Hepatocyte (in vitro differentiated cells): ENCODE measurements around the gene ZGPAT. TPM values are rescaled to one million over a fixed set of nuclear protein-coding genes. Genes with fewer than 3 reads are reported as not detected.

Experiments
- DNase-seq: peaks from one replicate; pipeline ENCODE4 v3.0.0-alpha.2; 2016; ENCODE audit warnings: low spot score
- H2AFZ ChIP-seq: fragments of 200-600 bp; sonication (generic); 2 replicates; pipeline ENCODE4 v1.6.0; 2016; ENCODE audit warnings: antibody characterized with exemption, mild to moderate bottlenecking
- H3K27ac ChIP-seq: fragments of 200-600 bp; sonication (generic); 2 replicates; pipeline ENCODE4 v1.5.1; 2016; ENCODE audit warnings: mild to moderate bottlenecking
- H3K27me3 ChIP-seq: fragments of 200-600 bp; sonication (generic); 2 replicates; pipeline ENCODE4 v1.6.1; 2016
- H3K36me3 ChIP-seq: fragments of 200-600 bp; sonication (generic); replicated peaks from 2 replicates; pipeline ENCODE4 v1.5.1; 2016; ENCODE audit warnings: low read depth; ENCODE audit not compliant: insufficient read depth
- H3K4me1 ChIP-seq: fragments of 200-600 bp; sonication (generic); 2 replicates; pipeline ENCODE4 v1.5.1; 2016; ENCODE audit warnings: mild to moderate bottlenecking, moderate library complexity; ENCODE audit not compliant: insufficient read depth
- H3K4me2 ChIP-seq: fragments of 200-600 bp; sonication (generic); 2 replicates; pipeline ENCODE4 v1.6.0; 2016
- H3K4me3 ChIP-seq: fragments of 200-600 bp; sonication (generic); 2 replicates; pipeline ENCODE4 v1.5.1; 2016; ENCODE audit warnings: mild to moderate bottlenecking
- H3K79me2 ChIP-seq: fragments of 200-600 bp; sonication (generic); 2 replicates; pipeline ENCODE4 v1.6.0; 2017; ENCODE audit warnings: mild to moderate bottlenecking
- H3K9me2 ChIP-seq: fragments of 200-600 bp; sonication (generic); replicated peaks from 2 replicates; pipeline ENCODE4 v1.6.0; 2017; ENCODE audit warnings: mild to moderate bottlenecking; ENCODE audit not compliant: insufficient read depth
- H3K9me3 ChIP-seq: fragments of 200-600 bp; sonication (generic); 2 replicates; pipeline ENCODE4 v1.5.1; 2016; ENCODE audit warnings: low read depth, mild to moderate bottlenecking
- H4K20me1 ChIP-seq: fragments of 200-600 bp; sonication (generic); 2 replicates; pipeline ENCODE4 v1.6.0; 2016; ENCODE audit warnings: mild to moderate bottlenecking; ENCODE audit not compliant: insufficient read depth, poor library complexity, severe bottlenecking
- EZH2 ChIP-seq: fragments of 200-600 bp; sonication (generic); IDR thresholded peaks from 2 replicates; pipeline ENCODE4 v1.6.1; 2016; ENCODE audit warnings: antibody characterized with exemption, mild to moderate bottlenecking, borderline replicate concordance
- EZH2phosphoT487 ChIP-seq: fragments of 200-600 bp; sonication (generic); IDR thresholded peaks from one replicate; pipeline ENCODE4 v1.6.1; 2018; ENCODE audit warnings: antibody characterized with exemption, mild to moderate bottlenecking, low read depth, moderate library complexity; ENCODE audit not compliant: unreplicated experiment, severe bottlenecking
- WGBS: methylation state at CpG from one replicate; pipeline ENCODE4 v1.1.6; 2016; ENCODE audit warnings: low lambda C conversion rate; ENCODE audit errors: missing lambda C conversion rate; 5-methylcytosine and 5-hydroxymethylcytosine counted together
- polyA plus RNA-seq: library from polyadenylated mRNA; unstranded; fragments of >200 nt; fragmentation: Nextera tagmentation; extraction: Ambion mirVana; gene quantifications from 2 replicates; pipeline ENCODE4 v1.2.1, GENCODE V29; 2016
- total RNA-seq: library from RNA; depleted of rRNA; stranded (reverse); fragments of >200 nt; gene quantifications from 2 replicates; pipeline ENCODE4 v1.2.3, GENCODE V29; 2014
- TF ChIP-seq, protein P1 (sequence below): fragments of 200-600 bp; sonication (generic); IDR thresholded peaks from 2 replicates; pipeline ENCODE4 v1.5.1; 2016; ENCODE audit warnings: antibody characterized with exemption, mild to moderate bottlenecking; ENCODE audit not compliant: poor library complexity

Gene ZGPAT
- total and polyA plus RNA-seq, 2 experiments from 2014 or later: 18.6 to 41.7 TPM

DNA sequence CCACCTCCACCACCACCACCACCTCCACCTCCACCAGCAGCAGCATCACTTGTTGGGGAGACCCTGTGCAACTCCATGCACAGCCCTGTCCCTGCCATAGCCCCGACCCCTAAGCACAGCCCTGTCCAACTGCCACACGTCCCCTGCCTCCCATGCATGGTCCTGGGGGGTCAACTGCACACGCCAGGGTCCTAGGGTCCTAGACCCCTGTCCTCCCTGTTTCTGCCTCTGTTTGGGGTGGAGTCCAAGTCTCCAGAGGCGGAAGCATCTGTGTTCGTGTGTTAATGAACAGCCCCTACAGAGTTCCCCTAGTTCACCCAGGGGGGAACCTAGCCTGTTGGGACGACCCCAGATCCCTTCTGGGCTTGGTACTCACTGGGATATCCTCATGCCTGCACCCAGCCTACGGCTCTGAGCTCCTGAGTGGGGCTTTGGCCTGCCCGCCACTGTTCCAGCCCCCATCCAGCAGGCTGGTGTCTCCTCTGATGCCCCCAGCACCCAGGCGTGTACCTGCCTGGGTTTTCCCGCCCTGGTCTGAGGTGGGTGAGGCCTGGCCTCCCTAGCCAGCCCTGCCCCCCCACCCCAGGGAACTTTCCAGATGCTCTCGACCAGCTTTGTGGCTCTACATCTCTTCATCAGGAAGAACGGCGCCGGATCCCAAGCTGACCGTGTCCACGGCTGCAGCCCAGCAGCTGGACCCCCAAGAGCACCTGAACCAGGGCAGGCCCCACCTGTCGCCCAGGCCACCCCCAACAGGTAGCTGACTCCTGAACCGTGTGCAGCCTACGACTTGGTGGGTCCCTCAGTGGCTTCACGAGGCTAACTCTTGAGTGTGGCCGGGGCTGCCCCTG lies 13.9 kb upstream of the ZGPAT start:
- H2AFZ ChIP-seq: no peak overlapping the region
- H3K36me3 ChIP-seq: no peaks in the 10 kb centered on the region
- no peak overlapping the region for H3K4me2 ChIP-seq
- H3K4me1 ChIP-seq: peaks cover 10% of the 10 kb centered on the region
- no peaks in the 10 kb centered on the region for H3K79me2 ChIP-seq
- H3K4me3 ChIP-seq: no peak overlapping the region
- no peak for TF ChIP-seq EZH2phosphoT487
- H3K27ac ChIP-seq: no peak overlapping the region
- 97% methylated on average over 21 of the region's 21 CpGs for WGBS
- H3K9me3 ChIP-seq: no peaks in the 10 kb centered on the region
- H4K20me1 ChIP-seq: no peaks in the 10 kb centered on the region
- DNase-seq: no peak
- no peaks in the 10 kb centered on the region for H3K27me3 ChIP-seq
- H3K9me2 ChIP-seq: no peaks in the 10 kb centered on the region

DNA sequence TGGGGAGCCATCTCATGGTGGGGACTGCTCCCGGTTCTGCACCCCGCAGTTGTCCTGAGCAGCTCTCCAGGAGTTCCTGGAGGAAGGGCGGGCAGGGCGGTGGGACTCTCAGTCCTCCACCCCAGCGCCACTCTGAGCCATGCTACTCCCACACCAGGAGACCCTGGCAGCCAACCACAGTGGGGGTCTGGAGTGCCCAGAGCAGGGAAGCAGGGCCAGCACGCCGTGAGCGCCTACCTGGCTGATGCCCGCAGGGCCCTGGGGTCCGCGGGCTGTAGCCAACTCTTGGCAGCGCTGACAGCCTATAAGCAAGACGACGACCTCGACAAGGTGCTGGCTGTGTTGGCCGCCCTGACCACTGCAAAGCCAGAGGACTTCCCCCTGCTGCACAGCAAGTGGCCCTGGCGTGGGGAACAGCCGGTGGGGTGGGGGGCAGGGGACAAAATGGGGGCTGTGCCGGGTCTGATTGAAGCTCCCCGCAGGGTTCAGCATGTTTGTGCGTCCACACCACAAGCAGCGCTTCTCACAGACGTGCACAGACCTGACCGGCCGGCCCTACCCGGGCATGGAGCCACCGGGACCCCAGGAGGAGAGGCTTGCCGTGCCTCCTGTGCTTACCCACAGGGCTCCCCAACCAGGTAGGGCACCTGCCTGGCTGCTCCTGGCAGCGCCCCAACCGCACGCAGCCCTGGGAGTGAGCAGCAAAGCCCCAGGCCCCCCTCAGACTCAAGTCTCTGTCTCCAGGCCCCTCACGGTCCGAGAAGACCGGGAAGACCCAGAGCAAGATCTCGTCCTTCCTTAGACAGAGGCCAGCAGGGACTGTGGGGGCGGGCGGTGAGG lies 13.0 kb upstream of the ZGPAT start:
- H3K36me3 ChIP-seq: no peaks in the 10 kb centered on the region
- H2AFZ ChIP-seq: no peak overlapping the region
- no peaks in the 10 kb centered on the region for H3K9me3 ChIP-seq
- DNase-seq: no peak
- H3K27me3 ChIP-seq: no peaks in the 10 kb centered on the region
- peaks cover 10% of the 10 kb centered on the region for H3K4me1 ChIP-seq
- no peaks in the 10 kb centered on the region for H3K9me2 ChIP-seq
- TF ChIP-seq EZH2phosphoT487: no peak
- TF ChIP-seq EZH2: no peak
- TF ChIP-seq, protein P1, sequence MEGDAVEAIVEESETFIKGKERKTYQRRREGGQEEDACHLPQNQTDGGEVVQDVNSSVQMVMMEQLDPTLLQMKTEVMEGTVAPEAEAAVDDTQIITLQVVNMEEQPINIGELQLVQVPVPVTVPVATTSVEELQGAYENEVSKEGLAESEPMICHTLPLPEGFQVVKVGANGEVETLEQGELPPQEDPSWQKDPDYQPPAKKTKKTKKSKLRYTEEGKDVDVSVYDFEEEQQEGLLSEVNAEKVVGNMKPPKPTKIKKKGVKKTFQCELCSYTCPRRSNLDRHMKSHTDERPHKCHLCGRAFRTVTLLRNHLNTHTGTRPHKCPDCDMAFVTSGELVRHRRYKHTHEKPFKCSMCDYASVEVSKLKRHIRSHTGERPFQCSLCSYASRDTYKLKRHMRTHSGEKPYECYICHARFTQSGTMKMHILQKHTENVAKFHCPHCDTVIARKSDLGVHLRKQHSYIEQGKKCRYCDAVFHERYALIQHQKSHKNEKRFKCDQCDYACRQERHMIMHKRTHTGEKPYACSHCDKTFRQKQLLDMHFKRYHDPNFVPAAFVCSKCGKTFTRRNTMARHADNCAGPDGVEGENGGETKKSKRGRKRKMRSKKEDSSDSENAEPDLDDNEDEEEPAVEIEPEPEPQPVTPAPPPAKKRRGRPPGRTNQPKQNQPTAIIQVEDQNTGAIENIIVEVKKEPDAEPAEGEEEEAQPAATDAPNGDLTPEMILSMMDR: no peak
- no peak overlapping the region for H3K4me3 ChIP-seq
- H3K27ac ChIP-seq: no peak overlapping the region
- no peaks in the 10 kb centered on the region for H3K79me2 ChIP-seq
- no peak overlapping the region for H3K4me2 ChIP-seq
- no peaks in the 10 kb centered on the region for H4K20me1 ChIP-seq
- WGBS: 96% methylated on average over 30 of the region's 37 CpGs

DNA sequence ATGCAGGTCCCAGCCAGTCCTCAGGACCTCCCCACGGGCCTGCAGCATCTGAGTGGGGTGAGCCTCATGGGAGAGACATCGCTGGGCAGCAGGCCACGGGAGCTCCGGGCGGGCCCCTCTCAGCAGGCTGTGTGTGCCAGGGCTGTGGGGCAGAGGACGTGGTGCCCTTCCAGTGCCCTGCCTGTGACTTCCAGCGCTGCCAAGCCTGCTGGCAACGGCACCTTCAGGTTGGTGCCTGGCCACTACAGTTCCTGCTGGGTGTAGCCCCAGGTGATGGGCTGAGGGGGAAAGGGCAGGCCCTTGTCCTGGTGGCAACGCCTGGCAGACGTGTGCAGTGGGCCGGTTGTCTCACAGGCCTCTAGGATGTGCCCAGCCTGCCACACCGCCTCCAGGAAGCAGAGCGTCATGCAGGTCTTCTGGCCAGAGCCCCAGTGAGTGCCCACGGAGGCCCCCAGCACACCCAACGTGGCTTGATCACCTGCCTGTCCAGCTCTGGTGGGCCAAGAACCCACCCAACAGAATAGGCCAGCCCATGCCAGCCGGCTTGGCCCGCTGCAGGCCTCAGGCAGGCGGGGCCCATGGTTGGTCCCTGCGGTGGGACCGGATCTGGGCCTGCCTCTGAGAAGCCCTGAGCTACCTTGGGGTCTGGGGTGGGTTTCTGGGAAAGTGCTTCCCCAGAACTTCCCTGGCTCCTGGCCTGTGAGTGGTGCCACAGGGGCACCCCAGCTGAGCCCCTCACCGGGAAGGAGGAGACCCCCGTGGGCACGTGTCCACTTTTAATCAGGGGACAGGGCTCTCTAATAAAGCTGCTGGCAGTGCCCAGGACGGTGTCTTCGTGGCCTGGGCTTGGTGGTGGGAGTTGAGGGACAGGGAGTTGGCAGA lies 12.2 kb upstream of the ZGPAT start:
- peak overlapping the region; percentile 86 for H3K4me2 ChIP-seq
- H2AFZ ChIP-seq: no peak overlapping the region
- no peak overlapping the region for H3K4me3 ChIP-seq
- H3K27me3 ChIP-seq: no peaks in the 10 kb centered on the region
- H4K20me1 ChIP-seq: no peaks in the 10 kb centered on the region
- WGBS: 90% methylated on average over 25 of the region's 25 CpGs
- TF ChIP-seq EZH2: no peak
- TF ChIP-seq EZH2phosphoT487: no peak
- TF ChIP-seq, protein P1: no peak
- peaks cover 10% of the 10 kb centered on the region for H3K4me1 ChIP-seq
- H3K9me3 ChIP-seq: no peaks in the 10 kb centered on the region
- no peaks in the 10 kb centered on the region for H3K79me2 ChIP-seq
- H3K9me2 ChIP-seq: no peaks in the 10 kb centered on the region
- no peak for DNase-seq
- H3K36me3 ChIP-seq: no peaks in the 10 kb centered on the region
- no peak overlapping the region for H3K27ac ChIP-seq
